HepG2 (cell line): ENCODE measurements around the gene GEMIN4. TPM values are rescaled to one million over a fixed set of nuclear protein-coding genes. Genes with fewer than 3 reads are reported as not detected.

Experiments
- BHLHE40 ChIP-seq: IDR thresholded peaks from 2 replicates; pipeline ENCODE4 v1.6.1; 2011; ENCODE audit warnings: low read length, improper control_type of control experiment
- CHD2 ChIP-seq: IDR thresholded peaks from 2 replicates; pipeline ENCODE4 v1.6.1; 2011; ENCODE audit warnings: low read depth, low read length, improper control_type of control experiment
- ISL2 ChIP-seq: sonication (generic); formaldehyde crosslinking; IDR thresholded peaks from 2 replicates; pipeline ENCODE4 v1.5.0; 2020; ENCODE audit warnings: missing genetic modification reagents
- MXD3 ChIP-seq: IDR thresholded peaks from 2 replicates; pipeline ENCODE4 v1.6.1; 2016; ENCODE audit warnings: mild to moderate bottlenecking, missing biosample characterization, missing genetic modification reagents
- MYPOP ChIP-seq: sonication (generic); formaldehyde crosslinking; IDR thresholded peaks from 2 replicates; pipeline ENCODE4 v1.8.1; 2023; ENCODE audit warnings: mild to moderate bottlenecking, moderate library complexity, missing genetic modification reagents
- NKX3-1 ChIP-seq: sonication (generic); formaldehyde crosslinking; IDR thresholded peaks from 2 replicates; pipeline ENCODE4 v1.5.0; 2020; ENCODE audit warnings: missing genetic modification reagents
- PAWR ChIP-seq: sonication (generic); formaldehyde crosslinking; IDR thresholded peaks from 2 replicates; pipeline ENCODE4 v1.4.0; 2020; ENCODE audit warnings: missing genetic modification reagents, mild to moderate bottlenecking, borderline replicate concordance
- RBAK ChIP-seq: sonication (generic); formaldehyde crosslinking; IDR thresholded peaks from 2 replicates; pipeline ENCODE4 v1.5.1; 2020; ENCODE audit warnings: mild to moderate bottlenecking, missing genetic modification reagents
- RBM39 ChIP-seq: fragments of 200-400 bp; formaldehyde crosslinking; IDR thresholded peaks from one replicate; pipeline ENCODE4 v1.6.1; 2018; ENCODE audit warnings: antibody characterized with exemption, mild to moderate bottlenecking, low read depth, low read length; ENCODE audit not compliant: poor library complexity, severe bottlenecking
- RNF2 ChIP-seq: fragments of 450-650 bp; conservative IDR thresholded peaks from 2 replicates; pipeline ENCODE4 v1.6.1; 2016; ENCODE audit warnings: low read depth
- SCMH1 ChIP-seq: sonication (generic); formaldehyde crosslinking; IDR thresholded peaks from 2 replicates; pipeline ENCODE4 v1.9.0; 2021; ENCODE audit warnings: missing genetic modification reagents, mild to moderate bottlenecking, borderline replicate concordance
- SMARCC2 ChIP-seq: fragments of 450-650 bp; IDR thresholded peaks from 2 replicates; pipeline ENCODE4 v1.6.1; 2017; ENCODE audit warnings: antibody characterized with exemption, mild to moderate bottlenecking
- SNAPC2 ChIP-seq: sonication (generic); formaldehyde crosslinking; IDR thresholded peaks from 2 replicates; pipeline ENCODE4 v1.8.1; 2022; ENCODE audit warnings: mild to moderate bottlenecking, missing genetic modification reagents
- SP5 ChIP-seq: IDR thresholded peaks from 2 replicates; pipeline ENCODE4 v1.6.1; 2016; ENCODE audit warnings: low read depth, borderline replicate concordance
- XRCC5 ChIP-seq: fragments of 200-400 bp; formaldehyde crosslinking; optimal IDR thresholded peaks from 2 replicates; pipeline ENCODE3; 2017; ENCODE audit warnings: mild to moderate bottlenecking, low read length
- ZBTB10 ChIP-seq: sonication (generic); formaldehyde crosslinking; IDR thresholded peaks from 2 replicates; pipeline ENCODE4 v1.4.0; 2020; ENCODE audit warnings: missing genetic modification reagents, borderline replicate concordance
- ZBTB25 ChIP-seq: IDR thresholded peaks from 2 replicates; pipeline ENCODE4 v1.6.1; 2018; ENCODE audit warnings: missing genetic modification reagents
- ZMYM3 ChIP-seq: sonication (generic); formaldehyde crosslinking; IDR thresholded peaks from 2 replicates; pipeline ENCODE4 v1.5.1; 2020; ENCODE audit warnings: mild to moderate bottlenecking, missing genetic modification reagents
- ZNF17 ChIP-seq: sonication (generic); formaldehyde crosslinking; IDR thresholded peaks from 2 replicates; pipeline ENCODE4 v1.5.0; 2020; ENCODE audit warnings: mild to moderate bottlenecking, missing genetic modification reagents
- ZNF18 ChIP-seq: sonication (generic); formaldehyde crosslinking; IDR thresholded peaks from 2 replicates; pipeline ENCODE4 v1.8.0; 2022; ENCODE audit warnings: mild to moderate bottlenecking, missing genetic modification reagents; ENCODE audit not compliant: insufficient replicate concordance
- ZNF589 ChIP-seq: sonication (generic); formaldehyde crosslinking; conservative IDR thresholded peaks from 2 replicates; pipeline ENCODE4 v1.8.0; 2022; ENCODE audit warnings: mild to moderate bottlenecking, moderate library complexity, missing genetic modification reagents
- ZNF75D ChIP-seq: sonication (generic); formaldehyde crosslinking; IDR thresholded peaks from 2 replicates; pipeline ENCODE4 v1.8.1; 2023; ENCODE audit warnings: missing genetic modification reagents, mild to moderate bottlenecking, borderline replicate concordance
- ZNF891 ChIP-seq: sonication (generic); formaldehyde crosslinking; IDR thresholded peaks from 2 replicates; pipeline ENCODE4 v1.5.0; 2020; ENCODE audit warnings: mild to moderate bottlenecking, missing genetic modification reagents
- polyA plus RNA-seq, 8 experiments: library from polyadenylated mRNA; depleted of rRNA in 3 of 8; stranded (reverse) in 7 of 8; unstranded in 1 of 8; fragments of >200 nt; fragmentation: Illumina TruSeq in 4 of 8; extraction: Trizol in 4 of 8; gene quantifications; 2 replicates each; pipeline versions ENCODE4 v1.2.1 to v1.2.3, GENCODE V29; 2011 to 2016; ENCODE audit warnings: low read depth in 4 of 8, missing spikeins in 1 of 8, mixed read lengths in 1 of 8; ENCODE audit not compliant: insufficient read depth in 1 of 8
- total RNA-seq, 5 experiments: library from RNA; depleted of rRNA; stranded (reverse); fragments of >200 nt; fragmentation: Illumina TruSeq; extraction: Trizol; gene quantifications; 2 replicates each; pipeline ENCODE4 v1.2.3, GENCODE V29; 2016; ENCODE audit warnings: low read depth in 1 of 5

GEMIN4 gene
- total and polyA plus RNA-seq, 2 of the 13 experiments (the other 11 are each of a cell fraction or from before 2014, with no cell fraction given) = 10.8 to 22.7 TPM

- TF ChIP-seq ZMYM3 (peak; percentile 75), NKX3-1 (CRISPR knock-in tag) (no peak), SNAPC2 (CRISPR knock-in tag) (no peak), SMARCC2 (no peak), RBM39 (peak; percentile 79), RBAK (CRISPR knock-in tag) (no peak), ZNF891 (0 out of 2 replicates have a peak, but pooled peaks have one; percentile 18), RNF2 (0 out of 2 replicates have a peak, but pooled peaks have one; percentile 58), BHLHE40 (peak; percentile 82), MYPOP (peak; percentile 70), XRCC5 (peak; percentile 92), MXD3 (CRISPR knock-in tag) (peak; percentile 93), ZNF75D (CRISPR knock-in tag) (no peak), SP5 (CRISPR knock-in tag) (peak; percentile 21; the same call in 1 of the 2 replicates), CHD2 (peak; percentile 83), ZBTB10 (CRISPR knock-in tag) (no peak), ZBTB25 (CRISPR knock-in tag) (no peak), PAWR (CRISPR knock-in tag) (no peak; the same call in 1 of the 2 replicates), SCMH1 (no peak), ZNF589 (CRISPR knock-in tag) (peak; percentile 87), ISL2 (peak; percentile 50; the same call in 1 of the 2 replicates), ZNF17 (CRISPR knock-in tag) (no peak), ZNF18 (CRISPR knock-in tag) (peak; percentile 41)
Observed at GRCh38 chr17:781805-782731, 30.0 kb upstream of the GEMIN4 start, which contains the start of the genes GLOD4 and MRM3 (continued).
